CD4-positive, alpha-beta T cell treated with Interferon alpha-2 for 1 hour (primary cell): Measurements from ENCODE around the gene NIPAL4.
"Not testable (repeated sequence)": the region's sequence is repeated elsewhere in the genome, so short reads cannot be mapped to it uniquely, and the experiment has no call there.

Experiments
- DNase-seq, 2 donors: peaks; one replicate each; pipeline ENCODE4 v3.0.0-alpha.2; 2020 to 2022

Gene NIPAL4

GRCh38 chr5:157463621-157464518 lies 3.9 kb downstream of the NIPAL4 start:
- DNase-seq, result no peak

- peak; percentile 30 to 51 for DNase-seq
Measured at GRCh38 chr5:157464519-157465171, 4.6 kb downstream of the NIPAL4 start.

DNA sequence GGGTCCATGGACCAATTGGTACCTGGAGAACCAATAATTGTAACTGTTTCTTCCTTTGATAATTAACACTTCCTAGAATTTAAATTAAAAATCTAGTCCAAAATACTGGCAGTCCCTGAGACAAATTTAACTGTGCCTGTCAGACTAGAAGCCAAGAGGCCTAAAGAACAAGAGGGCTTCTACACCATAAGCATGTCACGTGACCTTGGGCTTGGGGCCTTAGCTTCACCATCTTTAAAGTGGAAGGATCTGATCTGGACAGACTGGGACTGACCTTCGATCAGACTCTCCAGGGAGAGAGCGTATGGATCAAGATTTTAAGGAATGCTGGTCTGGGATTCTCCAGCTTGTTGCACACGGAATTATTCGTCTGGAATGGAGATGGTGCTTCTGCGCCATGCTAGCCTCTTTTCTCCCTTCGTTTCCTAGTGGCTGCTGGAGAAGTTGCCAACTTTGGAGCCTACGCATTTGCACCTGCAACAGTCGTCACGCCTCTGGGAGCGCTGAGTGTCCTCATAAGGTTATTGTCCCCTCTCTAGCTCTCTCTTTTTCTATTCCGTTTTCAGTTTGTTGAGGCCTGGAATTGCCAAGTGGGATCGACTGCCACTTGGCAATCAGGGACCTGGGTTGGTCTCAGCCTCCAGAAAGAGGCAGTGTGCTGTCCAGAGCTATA lies 8.4 kb downstream of the NIPAL4 start:
- DNase-seq, result no peak

- DNase-seq, result no peak
Measured at GRCh38 chr5:157469073-157469472, 9.1 kb downstream of the NIPAL4 start.

DNA sequence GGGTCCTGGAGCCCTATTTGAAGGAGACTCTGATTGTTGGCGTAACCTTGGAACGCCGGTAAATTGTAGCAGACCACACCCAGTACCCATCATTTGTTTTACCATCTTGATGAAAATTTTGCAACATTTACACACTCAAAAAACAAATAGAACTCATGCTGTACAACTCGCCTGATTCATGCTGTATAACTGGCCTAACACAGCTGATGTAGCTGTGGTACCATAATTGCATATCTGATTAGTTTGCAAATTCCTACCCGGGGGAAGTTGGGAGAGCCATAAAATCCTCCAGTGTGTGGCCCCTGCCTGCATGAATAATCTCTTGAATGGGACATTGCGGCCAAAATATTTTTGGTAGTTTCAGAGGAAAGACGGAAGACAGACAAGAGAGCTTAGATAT lies 9.7 kb downstream of the NIPAL4 start:
- DNase-seq, result no peak

- DNase-seq, result no peak
Measured at GRCh38 chr5:157470631-157471030, 10.6 kb downstream of the NIPAL4 start.

DNA sequence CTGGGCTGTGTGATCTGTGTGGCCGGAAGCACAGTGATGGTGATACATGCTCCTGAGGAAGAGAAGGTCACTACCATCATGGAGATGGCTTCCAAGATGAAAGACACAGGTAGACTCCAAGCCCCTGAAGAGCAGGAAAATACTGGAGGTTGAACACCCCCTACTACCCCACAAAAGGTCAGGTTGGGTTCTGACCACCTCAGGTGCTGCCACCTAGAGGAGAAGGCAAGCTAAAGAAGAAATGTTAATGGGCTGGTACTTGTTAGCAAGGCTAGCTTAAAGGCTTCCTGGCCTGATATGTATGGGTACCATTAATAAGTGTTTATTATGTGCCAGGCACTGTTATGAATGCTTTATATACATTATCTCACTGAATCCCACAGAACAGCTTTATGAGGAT lies 11.7 kb downstream of the NIPAL4 start:
- DNase-seq, result peak in 1 of 2 donors; percentile 19

GRCh38 chr5:157473383-157474320 lies 13.6 kb downstream of the NIPAL4 start:
- DNase-seq, result no peak

GRCh38 chr5:157475432-157475831 lies 15.4 kb downstream of the NIPAL4 start:
- no peak for DNase-seq

GRCh38 chr5:157476702-157477408 lies 16.8 kb downstream of the NIPAL4 start:
- peak; percentile 30 to 61 for DNase-seq

DNA sequence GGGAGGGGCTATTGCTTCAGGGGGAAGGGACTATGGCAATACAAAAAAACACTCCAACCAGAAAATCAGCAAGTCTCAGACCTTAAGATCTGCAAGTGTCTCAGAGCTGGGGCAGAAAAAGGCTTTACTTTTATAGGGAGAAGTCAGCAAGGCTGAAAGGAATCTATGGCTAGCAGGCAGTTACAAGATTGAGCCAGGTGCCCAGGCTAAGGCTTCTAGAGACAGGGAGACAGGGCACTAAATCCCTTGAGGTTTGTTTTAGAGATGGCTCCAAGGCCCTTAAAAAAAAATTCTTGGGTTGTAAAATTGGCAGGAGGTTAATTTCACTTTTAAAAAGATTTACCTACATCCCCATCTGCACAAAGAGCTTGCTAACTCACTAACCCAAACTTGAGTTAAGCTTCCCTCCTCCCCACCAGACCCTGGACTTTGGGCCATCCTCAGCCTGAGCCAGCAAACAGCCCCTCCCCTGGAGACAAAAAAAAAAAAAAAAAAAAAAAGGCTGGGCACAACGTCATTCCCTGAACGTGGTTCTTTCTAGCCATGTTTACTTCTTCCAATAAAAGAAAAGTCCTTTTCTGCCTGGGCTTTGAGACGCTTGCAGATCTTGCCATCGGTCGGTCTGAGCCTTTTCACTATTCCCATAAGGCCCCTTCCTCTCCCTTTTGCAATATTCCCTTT lies 17.9 kb downstream of the NIPAL4 start:
- DNase-seq, result no peak

GRCh38 chr5:157478726-157479125 lies 18.7 kb downstream of the NIPAL4 start:
- no peak for DNase-seq

- DNase-seq, result no peak
Measured at GRCh38 chr5:157479166-157479565, 19.2 kb downstream of the NIPAL4 start.

DNA sequence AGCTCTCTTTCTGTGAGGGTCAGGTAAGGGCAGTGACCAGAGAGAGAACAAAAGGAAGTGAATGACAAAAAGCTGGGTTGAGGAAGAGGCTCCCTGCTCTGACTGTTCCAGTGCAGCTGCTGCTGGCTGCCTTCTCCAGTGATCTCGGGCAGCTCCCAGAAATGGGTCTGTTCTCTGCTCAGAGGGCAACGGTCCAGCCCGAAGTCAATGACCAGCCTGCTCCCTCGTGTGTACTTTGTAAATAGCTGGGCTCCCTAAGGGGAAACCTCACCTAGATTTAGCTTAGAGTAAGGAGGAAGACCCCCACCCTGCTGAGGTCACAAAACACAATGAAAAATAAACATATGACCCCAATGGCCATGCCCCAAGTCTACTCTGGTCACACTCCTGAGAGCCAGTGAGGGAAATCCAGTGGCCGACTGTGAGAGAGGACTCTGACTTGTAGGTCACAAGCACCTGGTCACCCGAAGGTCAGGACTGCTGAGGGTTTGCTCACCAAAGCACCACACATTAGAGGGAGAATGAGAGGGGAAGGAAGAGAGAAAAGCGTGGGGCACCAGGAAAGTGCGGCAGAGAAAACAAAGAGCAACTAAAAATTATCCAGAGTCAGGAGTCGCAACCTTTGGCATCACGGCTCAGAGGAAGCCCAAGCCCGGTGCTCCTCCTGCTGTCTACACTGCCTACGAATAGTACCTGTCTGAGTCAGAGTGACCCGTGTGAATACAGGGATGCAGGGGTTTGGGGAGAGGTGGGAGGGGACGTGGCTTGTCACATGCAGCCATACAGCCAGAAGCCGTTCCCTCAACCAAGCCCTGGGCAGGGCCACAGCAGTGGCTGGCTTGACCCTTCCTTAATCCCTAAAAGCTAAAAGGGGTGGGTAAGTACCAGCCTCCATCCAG lies 19.8 kb downstream of the NIPAL4 start:
- DNase-seq, result no peak

DNA sequence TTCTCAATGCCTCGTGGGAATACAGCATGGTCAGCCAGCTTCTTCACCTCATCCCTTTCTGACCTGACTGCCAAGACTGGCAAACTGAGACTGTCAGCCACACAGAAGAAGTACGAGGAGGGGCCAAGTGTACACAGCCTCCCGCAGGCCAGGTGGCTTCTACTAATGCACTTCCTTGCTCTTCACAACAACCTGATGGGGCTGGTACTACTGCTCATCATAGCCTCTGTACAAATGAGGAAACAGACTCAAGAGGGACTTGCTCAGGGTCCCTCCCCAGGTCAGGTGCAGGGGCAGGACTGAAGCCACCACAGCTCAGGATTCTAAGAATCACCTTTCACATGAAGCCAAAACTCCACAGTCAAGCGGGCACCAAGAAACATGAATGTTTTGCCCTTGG lies 21.3 kb downstream of the NIPAL4 start:
- peak; percentile 10 to 49 for DNase-seq

GRCh38 chr5:157481666-157482065 lies 21.7 kb downstream of the NIPAL4 start:
- DNase-seq, result no peak

DNA sequence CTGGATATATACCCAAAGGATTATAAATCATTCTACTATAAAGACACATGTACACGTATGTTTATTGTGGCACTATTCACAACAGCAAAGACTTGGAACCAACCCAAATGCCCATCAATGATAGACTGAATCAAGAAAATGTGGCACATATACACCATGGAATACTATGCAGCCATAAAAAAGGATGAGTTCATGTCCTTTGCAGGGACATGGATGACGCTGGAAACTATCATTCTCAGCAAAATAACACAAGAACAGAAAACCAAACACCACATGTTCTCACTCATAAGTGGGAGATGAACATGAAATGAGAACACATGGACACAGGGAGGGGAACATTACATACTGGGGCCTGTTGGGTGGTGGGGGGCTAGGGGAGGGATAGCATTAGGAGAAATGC lies 22.7 kb downstream of the NIPAL4 start:
- DNase-seq, result not testable (repeated sequence)

- DNase-seq, result peak in 1 of 2 donors; percentile 20
Measured at GRCh38 chr5:157484768-157485167, 24.8 kb downstream of the NIPAL4 start.

GRCh38 chr5:157485340-157485739 lies 25.3 kb downstream of the NIPAL4 start:
- DNase-seq, result no peak

DNA sequence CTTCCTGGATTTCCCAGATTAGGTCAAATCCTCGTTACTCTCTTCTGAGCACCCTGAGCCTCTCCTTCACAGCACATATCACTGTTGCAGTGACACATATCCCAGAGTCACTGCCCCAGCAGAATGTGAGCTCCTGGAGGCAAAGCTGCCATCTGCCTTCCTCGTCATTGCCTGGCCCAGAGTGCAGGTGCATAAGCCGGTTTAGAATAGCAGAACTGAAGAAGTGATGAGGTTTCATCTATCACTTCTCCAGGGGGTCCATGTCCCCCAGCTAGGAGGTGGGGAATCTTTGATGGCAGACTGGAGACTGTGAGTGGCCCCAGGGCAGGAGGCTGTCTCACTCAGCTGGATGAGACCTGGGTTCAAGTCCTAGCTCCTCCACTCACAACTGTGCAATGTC lies 25.8 kb downstream of the NIPAL4 start:
- DNase-seq, result no peak
